ENCODE data around the gene RNF150.

The RNF150 gene

GRCh38 chr4:141004823-141005222 lies 128.4 kb downstream of the RNF150 start:
- no peak for TF ChIP-seq FOXP2 (optimal IDR thresholded peaks at IDR 0.05; ENCODE audit: borderline replicate concordance, extremely low read depth, extremely low read length, insufficient read depth)
- TF ChIP-seq POLR2AphosphoS5 (IDR thresholded peaks at IDR 0.05; ENCODE audit: low read depth, low read length) = no peak
- no peak for TF ChIP-seq TAF1 (IDR thresholded peaks at IDR 0.05; ENCODE audit: borderline replicate concordance, insufficient read depth, low read length)
- TF ChIP-seq REST (IDR thresholded peaks at IDR 0.05; ENCODE audit: insufficient read depth in 1 of 2, low read depth in 2 of 2, low read length in 2 of 2) = no peak
- TF ChIP-seq SIN3A (IDR thresholded peaks at IDR 0.05; ENCODE audit: borderline replicate concordance, insufficient read depth, low read length) = no peak

GRCh38 chr4:141003193-141003592 lies 130.1 kb downstream of the RNF150 start:
- TF ChIP-seq POLR2AphosphoS5 (IDR thresholded peaks at IDR 0.05; ENCODE audit: low read depth, low read length) (no peak), SIN3A (IDR thresholded peaks at IDR 0.05; ENCODE audit: borderline replicate concordance, insufficient read depth, low read length) (no peak), FOXP2 (optimal IDR thresholded peaks at IDR 0.05; ENCODE audit: borderline replicate concordance, extremely low read depth, extremely low read length, insufficient read depth) (no peak), TAF1 (IDR thresholded peaks at IDR 0.05; ENCODE audit: borderline replicate concordance, insufficient read depth, low read length) (no peak), REST (IDR thresholded peaks at IDR 0.05; ENCODE audit: insufficient read depth in 1 of 2, low read depth in 2 of 2, low read length in 2 of 2) (no peak)

GRCh38 chr4:141002323-141002805 lies 130.9 kb downstream of the RNF150 start:
- TF ChIP-seq TAF1 (IDR thresholded peaks at IDR 0.05; ENCODE audit: borderline replicate concordance, insufficient read depth, low read length) (no peak), SIN3A (IDR thresholded peaks at IDR 0.05; ENCODE audit: borderline replicate concordance, insufficient read depth, low read length) (no peak), FOXP2 (optimal IDR thresholded peaks at IDR 0.05; ENCODE audit: borderline replicate concordance, extremely low read depth, extremely low read length, insufficient read depth) (no peak), REST (IDR thresholded peaks at IDR 0.05; ENCODE audit: insufficient read depth in 1 of 2, low read depth in 2 of 2, low read length in 2 of 2) (no peak), POLR2AphosphoS5 (IDR thresholded peaks at IDR 0.05; ENCODE audit: low read depth, low read length) (no peak)

GRCh38 chr4:140996766-140997165 lies 136.5 kb downstream of the RNF150 start:
- TF ChIP-seq REST (IDR thresholded peaks at IDR 0.05; ENCODE audit: insufficient read depth in 1 of 2, low read depth in 2 of 2, low read length in 2 of 2) (no peak), POLR2AphosphoS5 (IDR thresholded peaks at IDR 0.05; ENCODE audit: low read depth, low read length) (no peak), FOXP2 (optimal IDR thresholded peaks at IDR 0.05; ENCODE audit: borderline replicate concordance, extremely low read depth, extremely low read length, insufficient read depth) (no peak), TAF1 (IDR thresholded peaks at IDR 0.05; ENCODE audit: borderline replicate concordance, insufficient read depth, low read length) (no peak)

- no peak for TF ChIP-seq POLR2AphosphoS5 (IDR thresholded peaks at IDR 0.05; ENCODE audit: low read depth, low read length)
- no peak for TF ChIP-seq FOXP2 (optimal IDR thresholded peaks at IDR 0.05; ENCODE audit: borderline replicate concordance, extremely low read depth, extremely low read length, insufficient read depth)
- TF ChIP-seq REST (IDR thresholded peaks at IDR 0.05; ENCODE audit: insufficient read depth in 1 of 2, low read depth in 2 of 2, low read length in 2 of 2) = no peak
- TF ChIP-seq TAF1 (IDR thresholded peaks at IDR 0.05; ENCODE audit: borderline replicate concordance, insufficient read depth, low read length) = no peak
- TF ChIP-seq SIN3A (IDR thresholded peaks at IDR 0.05; ENCODE audit: borderline replicate concordance, insufficient read depth, low read length) = no peak
Measured at GRCh38 chr4:140995058-140995457, 138.2 kb downstream of the RNF150 start.
